ENCODE data around the gene PODN.

Gene PODN

GRCh38 chr1:53130598-53130877, 68.5 kb downstream of the PODN start:
- TF ChIP-seq SPI1 (IDR thresholded peaks at IDR 0.05; ENCODE audit: borderline replicate concordance, low read depth): no peak
- TF ChIP-seq POLR2AphosphoS5 (IDR thresholded peaks at IDR 0.05; ENCODE audit: low read depth): no peak
- no peak for TF ChIP-seq REST (IDR thresholded peaks at IDR 0.05; ENCODE audit: insufficient replicate concordance, low read depth)
- TF ChIP-seq GABPA (IDR thresholded peaks at IDR 0.05; ENCODE audit: low read depth): no peak
- no peak for TF ChIP-seq CTCF (IDR thresholded peaks at IDR 0.05; ENCODE audit: insufficient read depth, low read length)
- no peak for DNase-seq (ENCODE audit: low read depth in 1 of 2, low spot score in 1 of 2)
- Histone ChIP-seq H3K27ac (replicated peaks) (no peak overlapping the region), H3K4me3 (replicated peaks; ENCODE audit: insufficient read depth, low read length) (no peak overlapping the region), H3K27me3 (ENCODE audit: insufficient read depth, poor library complexity, severe bottlenecking) (no peaks in the 10 kb centered on the region)

- no peaks in the 10 kb centered on the region for H3K27me3 ChIP-seq (ENCODE audit: insufficient read depth, poor library complexity, severe bottlenecking)
- H3K4me3 ChIP-seq (replicated peaks; ENCODE audit: insufficient read depth, low read length): no peak overlapping the region
- no peak for TF ChIP-seq CTCF (IDR thresholded peaks at IDR 0.05; ENCODE audit: insufficient read depth, low read length)
- no peak for TF ChIP-seq REST (IDR thresholded peaks at IDR 0.05; ENCODE audit: insufficient replicate concordance, low read depth)
- no peak for TF ChIP-seq GABPA (IDR thresholded peaks at IDR 0.05; ENCODE audit: low read depth)
- no peak for TF ChIP-seq SPI1 (IDR thresholded peaks at IDR 0.05; ENCODE audit: borderline replicate concordance, low read depth)
- no peak for TF ChIP-seq POLR2AphosphoS5 (IDR thresholded peaks at IDR 0.05; ENCODE audit: low read depth)
- H3K27ac ChIP-seq (replicated peaks): no peak overlapping the region
- DNase-seq (ENCODE audit: low read depth in 1 of 2, low spot score in 1 of 2): no peak
These were observed 69.0 kb downstream of the PODN start for GRCh38 chr1:53130878-53131589.

- Histone ChIP-seq H3K27me3 (ENCODE audit: insufficient read depth, poor library complexity, severe bottlenecking) (no peaks in the 10 kb centered on the region), H3K27ac (replicated peaks) (no peak overlapping the region), H3K4me3 (replicated peaks; ENCODE audit: insufficient read depth, low read length) (no peak overlapping the region)
- TF ChIP-seq CTCF (IDR thresholded peaks at IDR 0.05; ENCODE audit: insufficient read depth, low read length) (no peak), GABPA (IDR thresholded peaks at IDR 0.05; ENCODE audit: low read depth) (no peak), SPI1 (IDR thresholded peaks at IDR 0.05; ENCODE audit: borderline replicate concordance, low read depth) (no peak), POLR2AphosphoS5 (IDR thresholded peaks at IDR 0.05; ENCODE audit: low read depth) (no peak), REST (IDR thresholded peaks at IDR 0.05; ENCODE audit: insufficient replicate concordance, low read depth) (no peak)
- DNase-seq (ENCODE audit: low read depth in 1 of 2, low spot score in 1 of 2): no peak
These were observed 69.6 kb downstream of the PODN start for GRCh38 chr1:53131590-53131938.

Data from HL-60 (cell line).